HepG2 (cell line): ENCODE data around the gene SHMT1. TPM values are rescaled to one million over a fixed set of nuclear protein-coding genes. Genes with fewer than 3 reads are reported as not detected.

Experiments
- ATAC-seq: fragments of 200-7000 bp; cut with Tn5 transposase; 3 replicates; pipeline ENCODE4 v1.9.1; 2020; ENCODE audit warnings: mild to moderate bottlenecking, moderate library complexity
- BruUV-seq: library from RNA; stranded (reverse); fragments of 400-500 nt; replicated peaks from 2 replicates; lab custom pipeline; 2021; lab: Mats Ljungman, UMichigan
- CTCF ChIA-PET: fragments of 300-600 bp; formaldehyde crosslinking; extraction: SDS; loops from one replicate; lab custom pipeline; 2021; ENCODE audit warnings: low total read pairs, inconsistent platforms, low intra/inter-chr PET ratio; lab: Yijun Ruan, JAX
- POLR2A ChIA-PET: fragments of 350-600 bp; sonication (Branson Sonifier 250); formaldehyde crosslinking; loops from one replicate; lab custom pipeline; 2020; ENCODE audit warnings: antibody characterized with exemption, inconsistent platforms; lab: Yijun Ruan, JAX
- DNase-seq: peaks from one replicate; pipeline ENCODE4 v3.0.0-alpha.2; 2015; ENCODE audit warnings: low spot score
- FAIRE-seq: peaks from 3 replicates; lab custom pipeline; 2011; peaks lifted over from hg19 to GRCh38; lab: Jason Lieb, UNC
- H2AFZ ChIP-seq: one replicate; pipeline ENCODE4 v1.6.1; 2011; ENCODE audit warnings: low read length, inconsistent platforms
- H3K27ac ChIP-seq: fragments of 300-600 bp; 3 replicates; pipeline ENCODE4 v1.8.0; 2011; ENCODE audit warnings: mixed run types, mild to moderate bottlenecking, mixed read lengths, low read length, inconsistent platforms; ENCODE audit not compliant: insufficient read depth; ENCODE audit errors: extremely low read length
- H3K27me3 ChIP-seq, 2 experiments: fragments of 200-600 bp in 1 of 2; 2 replicates in 1 of 2; 3 replicates in 1 of 2; pipeline versions ENCODE4 v1.6.0 to v1.8.0; 2011; ENCODE audit warnings: low read length in 2 of 2, mild to moderate bottlenecking in 2 of 2, moderate library complexity in 2 of 2, inconsistent platforms in 1 of 2; ENCODE audit not compliant: insufficient read depth in 2 of 2, control insufficient read depth in 1 of 2
- H3K36me3 ChIP-seq, 2 experiments: fragments of 200-600 bp in 1 of 2; replicated peaks in 1 of 2; 2 replicates in 1 of 2; 3 replicates in 1 of 2; pipeline versions ENCODE4 v1.5.1 to v1.8.0; 2011; ENCODE audit warnings: low read length in 2 of 2, inconsistent platforms in 1 of 2; ENCODE audit not compliant: insufficient read depth in 2 of 2, control insufficient read depth in 1 of 2
- H3K4me1 ChIP-seq: 2 replicates; pipeline ENCODE4 v1.5.1; 2012; ENCODE audit warnings: low read length, inconsistent platforms; ENCODE audit not compliant: insufficient read depth
- H3K4me2 ChIP-seq: 2 replicates; pipeline ENCODE4 v1.6.0; 2011; ENCODE audit warnings: low read depth, low read length, inconsistent platforms
- H3K4me3 ChIP-seq, 3 experiments: fragments of 200-600 bp in 1 of 3; sonication (generic), shearing (Covaris generic) in 1 of 3; replicated peaks in 1 of 3; 2 replicates each; pipeline ENCODE4 v1.5.1; 2011 to 2016; ENCODE audit warnings: low read length in 3 of 3, inconsistent platforms in 2 of 3, low read depth in 2 of 3, mild to moderate bottlenecking in 2 of 3, control low read depth in 1 of 3, mixed read lengths in 1 of 3; ENCODE audit not compliant: insufficient read depth in 1 of 3
- H3K79me2 ChIP-seq: one replicate; pipeline ENCODE4 v1.6.1; 2011; ENCODE audit warnings: low read length, inconsistent platforms; ENCODE audit not compliant: insufficient read depth
- H3K9ac ChIP-seq: 2 replicates; pipeline ENCODE4 v1.6.0; 2011; ENCODE audit warnings: mild to moderate bottlenecking, low read depth, low read length, inconsistent platforms; ENCODE audit not compliant: insufficient read depth
- H3K9me3 ChIP-seq: 2 replicates; pipeline ENCODE4 v1.5.1; 2012; ENCODE audit warnings: mild to moderate bottlenecking, low read length
- H4K20me1 ChIP-seq: 2 replicates; pipeline ENCODE4 v1.6.0; 2011; ENCODE audit warnings: inconsistent platforms, mild to moderate bottlenecking, low read length, moderate library complexity; ENCODE audit not compliant: insufficient read depth
- ISL2 ChIP-seq: sonication (generic); formaldehyde crosslinking; IDR thresholded peaks from 2 replicates; pipeline ENCODE4 v1.5.0; 2020; ENCODE audit warnings: missing genetic modification reagents
- KLF12 ChIP-seq: sonication (generic); formaldehyde crosslinking; IDR thresholded peaks from 2 replicates; pipeline ENCODE4 v1.4.0; 2020; ENCODE audit warnings: missing genetic modification reagents, borderline replicate concordance
- NPAS2 ChIP-seq: sonication (generic); formaldehyde crosslinking; IDR thresholded peaks from 2 replicates; pipeline ENCODE4 v1.8.0; 2022; ENCODE audit warnings: mild to moderate bottlenecking, missing genetic modification reagents, borderline replicate concordance
- NR1H2 ChIP-seq: sonication (generic); formaldehyde crosslinking; IDR thresholded peaks from 2 replicates; pipeline ENCODE4 v1.8.1; 2022; ENCODE audit warnings: low read depth, missing genetic modification reagents, borderline replicate concordance
- PAX8 ChIP-seq: sonication (generic); formaldehyde crosslinking; IDR thresholded peaks from 2 replicates; pipeline ENCODE4 v1.8.0; 2022; ENCODE audit warnings: mild to moderate bottlenecking, missing genetic modification reagents, borderline replicate concordance
- PRDM10 ChIP-seq: sonication (generic); formaldehyde crosslinking; IDR thresholded peaks from 2 replicates; pipeline ENCODE4 v1.4.0; 2020; ENCODE audit warnings: low read depth, missing genetic modification reagents
- TAF1 ChIP-seq: sonication (generic); formaldehyde crosslinking; IDR thresholded peaks from 2 replicates; pipeline ENCODE4 v1.4.0; 2020; ENCODE audit warnings: missing genetic modification reagents
- TFAP4 ChIP-seq: sonication (generic); IDR thresholded peaks from 2 replicates; pipeline ENCODE4 v1.6.1; 2016; ENCODE audit warnings: low read depth, borderline replicate concordance
- ZFY ChIP-seq: sonication (generic); formaldehyde crosslinking; IDR thresholded peaks from 2 replicates; pipeline ENCODE4 v1.4.0; 2020; ENCODE audit warnings: missing genetic modification reagents
- ZGPAT ChIP-seq: IDR thresholded peaks from 2 replicates; pipeline ENCODE4 v1.6.1; 2016; ENCODE audit warnings: mild to moderate bottlenecking
- ZNF124 ChIP-seq: sonication (generic); formaldehyde crosslinking; IDR thresholded peaks from 2 replicates; pipeline ENCODE4 v1.4.0; 2020; ENCODE audit warnings: missing genetic modification reagents
- WGBS: methylation state at CpG from one replicate; pipeline ENCODE4 v1.1.6; 2017; ENCODE audit warnings: low lambda C conversion rate; 5-methylcytosine and 5-hydroxymethylcytosine counted together
- in situ Hi-C: cut with HindIII; loops from 2 replicates; pipeline ENCODE4 v1.10.0; 2017; ENCODE audit warnings: low pct_unique_long_range_greater_than_20kb; ENCODE audit not compliant: extremely low pct_ligation_motif_present
- intact Hi-C: fragments of 100-400 bp; cut with micrococcal nuclease; formaldehyde crosslinking; loops from one replicate; pipeline ENCODE4 v1.10.0; 2022; ENCODE audit not compliant: unreplicated experiment
- polyA plus RNA-seq, 8 experiments: library from polyadenylated mRNA; depleted of rRNA in 3 of 8; stranded (reverse) in 7 of 8; unstranded in 1 of 8; fragments of >200 nt; fragmentation: Illumina TruSeq in 4 of 8; extraction: Trizol in 4 of 8; gene quantifications; 2 replicates each; pipeline versions ENCODE4 v1.2.1 to v1.2.3, GENCODE V29; 2011 to 2016; ENCODE audit warnings: low read depth in 4 of 8, missing spikeins in 1 of 8, mixed read lengths in 1 of 8; ENCODE audit not compliant: insufficient read depth in 1 of 8
- total RNA-seq, 5 experiments: library from RNA; depleted of rRNA; stranded (reverse); fragments of >200 nt; fragmentation: Illumina TruSeq; extraction: Trizol; gene quantifications; 2 replicates each; pipeline ENCODE4 v1.2.3, GENCODE V29; 2016; ENCODE audit warnings: low read depth in 1 of 5

The SHMT1 gene
- total and polyA plus RNA-seq, 2 of the 13 experiments (the other 11 are each of a cell fraction or from before 2014, with no cell fraction given): 21.3 to 48.8 TPM

GRCh38 chr17:18315562-18315922 is 47.8 kb downstream of the SHMT1 start:
- H3K27ac ChIP-seq: peak overlapping the region; percentile 88
- ChIA-PET CTCF (no interaction called here), POLR2A (interaction anchor here (1.6 kb wide), 1 partner anchor 91 kb away, joined by 7 read pairs; the partner anchor contains the start of gene LLGL1)
- peak overlapping the region; percentile 71 to 91 (median 80) for H3K4me3 ChIP-seq
- H3K9me3 ChIP-seq: no peaks in the 10 kb centered on the region
- H3K4me1 ChIP-seq: peaks cover 70% of the 10 kb centered on the region
- peaks cover 4 to 20% of the 10 kb centered on the region in 2 experiments; a peak in 4 of 5 replicates for H3K36me3 ChIP-seq
- peak overlapping the region; percentile 92 for H3K4me2 ChIP-seq
- DNase-seq (no peak), FAIRE-seq (no peak), ATAC-seq (no peak)
- H3K79me2 ChIP-seq: peaks cover 89% of the 10 kb centered on the region
- intact Hi-C loops: loop anchor here (5.0 to 10.0 kb wide), 2 partner anchors 49 to 58 kb away; partner anchors contain the start of genes FLII and SHMT1
- no peaks in the 10 kb centered on the region; a peak in 1 of 5 replicates for H3K27me3 ChIP-seq
- in situ Hi-C loops: no loop called here
- H4K20me1 ChIP-seq: peaks cover 16% of the 10 kb centered on the region
- H2AFZ ChIP-seq: no peak overlapping the region
- TSS peak; percentile 67 for BruUV-seq
- peak overlapping the region; percentile 90 for H3K9ac ChIP-seq
- WGBS: 4% methylated on average over 15 of the region's 18 CpGs
- TF ChIP-seq TFAP4 (no peak), ZFY (CRISPR knock-in tag) (no peak), PRDM10 (CRISPR knock-in tag) (no peak), KLF12 (no peak), ZGPAT (CRISPR knock-in tag) (no peak), NR1H2 (CRISPR knock-in tag) (no peak), ZNF124 (CRISPR knock-in tag) (no peak), ISL2 (CRISPR knock-in tag) (no peak), TAF1 (CRISPR knock-in tag) (no peak), PAX8 (CRISPR knock-in tag) (0 out of 2 replicates have a peak, but pooled peaks have one; percentile 6), NPAS2 (CRISPR knock-in tag) (no peak)
